ELR (cell line): ENCODE results near the gene MCTP1.
A peak's percentile ranks its signal among the peaks of the same experiment; 100 is the strongest.

Experiments
- DNase-seq: peaks from one replicate; pipeline ENCODE4 v3.0.0-alpha.2; 2015; ENCODE audit warnings: low read depth

MCTP1 gene

GRCh38 chr5:95284572-95285408 is at the start of gene MCTP1:
Gene MCTP1, minus strand, starts transcription at chr5:95285094.
- peak; percentile 40 for DNase-seq

- DNase-seq = no peak
Measured at GRCh38 chr5:95332158-95332557, 47.3 kb upstream of the MCTP1 start.

- no peak for DNase-seq
Measured at GRCh38 chr5:95331358-95331757, 46.5 kb upstream of the MCTP1 start.

DNA sequence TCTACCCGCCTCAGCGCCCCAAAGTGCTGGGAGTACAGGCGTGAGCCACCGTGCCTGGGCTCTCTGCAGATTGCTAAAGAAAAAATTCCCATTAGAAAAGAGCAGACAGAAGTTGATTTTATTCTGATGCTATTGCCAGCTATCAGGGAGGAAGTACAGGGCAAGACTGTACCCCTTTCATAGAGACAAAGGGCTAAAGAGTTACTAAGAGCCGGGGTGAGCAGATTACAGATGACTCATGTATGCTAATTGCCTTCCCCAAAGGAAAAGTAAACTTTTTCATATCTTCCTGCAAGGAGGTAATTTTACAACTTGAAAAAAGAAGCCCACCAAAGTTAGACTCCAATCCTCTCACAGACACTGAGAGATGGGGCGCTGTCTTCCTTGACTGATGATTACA is 42.3 kb upstream of the MCTP1 start:
- DNase-seq = peak; percentile 44

- no peak for DNase-seq
Measured at GRCh38 chr5:95317687-95318086, 32.8 kb upstream of the MCTP1 start.

DNA sequence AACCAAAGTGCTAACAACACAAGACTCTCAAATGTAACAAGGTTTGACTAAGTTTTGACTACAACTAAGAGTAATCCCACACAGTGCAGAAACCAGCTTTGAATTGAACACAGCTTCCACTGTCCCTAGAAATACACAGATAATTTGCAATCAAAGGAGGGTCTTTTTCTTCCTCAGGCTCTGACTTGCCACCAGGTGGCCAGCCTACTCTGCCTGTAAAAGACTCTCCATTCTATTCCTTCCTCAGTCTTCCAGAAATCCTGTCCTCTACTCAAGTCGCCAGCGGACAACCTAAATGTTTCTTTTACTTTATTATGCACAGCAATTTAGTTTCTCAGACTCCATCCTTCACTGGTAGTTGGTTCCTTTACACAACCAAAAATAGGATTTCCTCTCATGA is 32.2 kb upstream of the MCTP1 start:
- DNase-seq = peak; percentile 13

- no peak for DNase-seq
Measured at GRCh38 chr5:95304711-95305110, 19.8 kb upstream of the MCTP1 start.

DNA sequence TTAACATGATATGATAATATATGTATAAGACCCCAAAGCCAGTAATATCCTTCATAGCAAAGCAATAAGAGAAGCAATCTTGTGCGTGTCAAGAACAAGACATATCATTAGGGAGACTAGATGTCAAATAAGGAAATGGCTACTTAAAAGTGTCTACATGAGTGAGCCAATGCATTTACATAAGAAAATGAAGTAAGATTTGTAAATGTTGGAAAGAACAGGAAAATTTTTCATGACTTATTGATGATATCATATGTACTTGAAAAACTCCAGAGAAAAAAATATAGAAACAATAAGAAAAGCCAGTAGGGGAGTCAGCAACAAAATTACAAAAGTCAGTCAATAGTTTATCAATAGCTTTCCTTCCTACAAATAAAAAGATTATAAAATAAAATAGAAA is 13.8 kb upstream of the MCTP1 start:
- DNase-seq = no peak

GRCh38 chr5:95296291-95296690 is 11.4 kb upstream of the MCTP1 start:
- no peak for DNase-seq

DNA sequence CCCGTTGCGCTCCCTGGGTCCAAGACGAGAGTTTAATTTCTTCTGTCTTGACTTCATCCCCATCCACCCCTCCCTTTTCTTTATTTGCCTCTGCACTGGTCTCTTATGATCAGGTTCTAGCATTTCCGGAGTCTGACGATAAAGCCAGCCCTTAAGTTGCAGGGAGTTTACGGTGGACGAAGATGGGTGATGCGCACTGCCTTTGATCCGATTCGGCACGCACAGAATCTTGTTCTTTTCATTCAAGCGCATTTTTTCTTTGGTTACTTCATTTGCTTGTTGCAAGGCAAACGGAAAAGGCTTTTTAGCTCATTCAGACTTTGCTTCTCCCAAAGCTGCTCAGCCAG is 488 bp upstream of the MCTP1 start:
- DNase-seq = no peak

DNA sequence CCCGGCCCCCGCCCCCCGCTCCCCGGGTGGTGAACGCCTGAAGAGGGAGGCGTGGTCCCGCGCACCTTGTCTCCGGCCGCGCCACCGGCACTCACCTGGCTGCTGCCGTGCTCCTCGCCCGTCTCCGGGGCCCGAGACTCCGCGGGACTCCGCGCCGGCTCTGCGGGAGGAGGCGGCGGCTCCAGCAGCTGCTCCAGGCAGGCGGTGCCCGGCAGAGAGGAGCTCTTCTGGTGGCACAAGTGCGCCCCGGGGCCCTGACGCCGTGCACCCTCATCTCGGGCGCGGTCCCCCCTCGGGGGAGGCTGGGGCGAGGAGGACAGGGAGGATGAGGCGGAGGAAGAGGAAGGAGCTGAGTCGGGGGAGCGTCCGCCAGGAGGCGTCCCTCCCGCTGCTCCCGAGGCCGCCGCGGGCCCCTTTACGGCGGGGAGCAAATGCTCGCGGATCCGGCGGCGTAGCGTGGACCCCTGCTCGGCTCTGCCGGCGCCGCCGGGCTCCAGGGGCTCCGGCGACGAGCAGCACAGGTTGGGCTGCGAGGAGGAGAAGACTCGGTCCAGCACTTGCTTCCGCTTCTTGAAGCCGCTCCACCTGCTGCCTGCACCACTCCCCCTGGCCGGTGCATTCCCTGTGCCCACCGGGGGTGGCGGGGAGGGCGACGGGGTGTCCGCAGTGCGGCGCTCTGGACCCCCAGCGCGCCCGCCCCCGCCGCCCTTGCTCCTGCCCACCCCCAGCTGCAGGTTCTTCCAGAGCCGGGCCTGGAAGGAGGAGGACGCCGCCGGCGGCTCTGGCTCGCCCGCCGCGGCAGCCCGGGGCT is 928 bp downstream of the MCTP1 start:
- peak; percentile 38 for DNase-seq

GRCh38 chr5:95283022-95283615 is 1.8 kb downstream of the MCTP1 start:
- DNase-seq = no peak

GRCh38 chr5:95281226-95281625 is 3.7 kb downstream of the MCTP1 start:
- peak; percentile 55 for DNase-seq

DNA sequence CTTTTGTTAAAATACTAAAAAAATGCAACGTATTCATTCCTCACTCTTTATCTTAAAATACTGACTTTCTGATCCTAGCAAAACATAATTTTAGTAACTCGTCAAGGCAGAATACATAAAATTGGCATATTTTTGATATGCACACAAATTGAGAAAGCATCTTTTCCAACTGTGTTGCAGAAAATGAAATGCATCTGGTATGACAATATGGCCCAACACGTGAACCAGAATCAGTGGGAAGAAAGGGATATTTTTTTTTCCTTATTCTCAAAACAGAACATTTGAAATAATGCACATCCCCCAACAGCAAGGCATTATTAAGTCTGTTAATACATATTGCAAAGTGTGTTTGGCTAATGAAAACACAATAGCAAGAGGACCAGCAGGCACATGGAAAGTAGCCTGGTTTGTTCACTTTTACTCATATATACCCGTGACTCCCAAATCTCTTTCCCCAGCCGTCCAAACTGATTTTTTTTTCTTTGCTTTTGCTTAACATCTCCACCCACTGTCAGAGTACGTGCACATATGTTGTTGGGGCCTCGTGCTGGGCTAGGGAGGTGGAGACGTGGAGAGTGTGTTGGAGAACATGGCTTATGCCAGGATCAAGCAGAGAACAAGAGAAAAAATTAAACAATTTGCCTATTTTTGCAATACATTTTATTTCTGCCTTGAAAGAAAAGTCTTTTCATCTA is 4.3 kb downstream of the MCTP1 start:
- DNase-seq = no peak

DNA sequence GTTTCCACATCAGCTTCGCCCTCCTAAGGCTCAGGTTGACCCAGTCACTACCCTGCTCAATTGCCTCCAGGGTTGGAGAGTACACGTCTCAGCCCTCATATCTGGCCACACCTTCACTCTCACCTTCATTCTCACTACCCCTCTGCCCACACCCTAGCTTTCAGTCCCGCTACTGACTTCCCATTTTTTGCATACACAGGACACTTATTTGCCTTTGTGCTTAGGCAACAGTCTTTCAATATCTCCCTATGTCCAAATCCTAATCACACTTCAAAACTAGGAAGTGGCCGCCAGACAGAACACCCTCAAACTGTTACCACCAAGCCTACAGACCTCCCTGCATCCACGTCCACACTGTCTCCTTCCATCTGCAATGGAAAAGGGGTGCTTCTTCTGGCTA is 10.9 kb downstream of the MCTP1 start:
- DNase-seq = no peak

DNA sequence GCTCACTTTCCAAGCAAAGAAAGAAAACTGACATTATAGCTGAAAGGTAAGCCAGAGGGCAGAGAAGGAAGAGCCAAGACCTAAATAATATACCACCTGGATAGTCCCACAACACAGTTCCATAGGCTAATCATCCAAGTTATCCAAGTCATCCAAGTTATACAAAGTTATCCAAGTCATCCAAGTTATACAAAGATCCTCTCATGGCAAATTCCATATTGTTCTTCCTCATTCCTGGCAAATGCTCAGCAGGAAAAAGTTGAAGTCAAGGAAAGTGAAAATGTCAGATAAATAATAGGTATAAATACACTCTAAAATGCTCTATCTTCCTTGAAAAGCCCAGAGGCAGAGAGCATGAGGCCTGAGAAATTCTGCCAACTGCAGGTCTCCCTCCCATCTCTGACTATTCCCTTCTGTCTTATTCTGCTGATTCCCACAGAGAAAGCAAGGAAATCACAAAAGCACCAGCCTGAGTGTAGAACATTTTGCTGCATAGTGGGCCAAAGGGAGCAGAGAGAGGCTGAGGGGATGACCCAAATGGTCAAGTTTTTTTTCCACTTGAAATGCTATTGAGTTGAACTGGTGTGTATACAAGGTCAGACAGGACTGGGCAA is 12.5 kb downstream of the MCTP1 start:
- no peak for DNase-seq

DNA sequence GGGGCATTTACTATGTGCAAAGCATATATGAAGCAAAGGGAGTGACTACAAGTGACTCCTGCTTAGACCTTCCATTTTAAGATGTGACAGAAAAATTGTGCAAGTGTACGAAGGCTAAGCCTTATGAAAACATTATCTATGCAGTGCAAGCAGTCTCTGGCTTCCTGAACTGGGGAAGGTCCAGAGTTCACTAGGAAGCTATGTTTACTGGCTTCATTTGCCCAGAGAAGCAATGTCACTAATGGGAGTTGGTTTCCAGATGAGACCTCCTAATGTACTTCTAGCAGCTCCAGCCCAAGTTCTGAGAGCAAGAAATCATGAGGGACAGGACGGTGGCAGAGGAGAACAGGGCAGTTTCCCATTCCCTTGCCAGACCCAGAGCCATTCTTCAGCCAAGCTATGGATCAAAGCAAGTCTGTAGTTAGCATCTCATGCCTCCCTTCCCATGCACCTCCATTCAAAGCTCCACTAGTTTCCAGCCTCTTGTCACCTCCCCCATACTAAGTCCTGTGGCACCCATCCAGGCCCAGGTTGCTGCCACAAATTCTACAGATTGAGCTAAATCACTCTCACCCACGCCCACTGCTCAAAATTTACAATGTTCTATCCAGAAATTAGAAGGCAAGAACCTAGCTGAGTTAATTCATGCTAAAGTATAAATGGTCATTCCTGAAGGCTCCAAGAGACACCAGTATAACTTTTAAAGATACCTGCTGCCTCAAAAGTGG is 21.8 kb downstream of the MCTP1 start:
- no peak for DNase-seq

DNA sequence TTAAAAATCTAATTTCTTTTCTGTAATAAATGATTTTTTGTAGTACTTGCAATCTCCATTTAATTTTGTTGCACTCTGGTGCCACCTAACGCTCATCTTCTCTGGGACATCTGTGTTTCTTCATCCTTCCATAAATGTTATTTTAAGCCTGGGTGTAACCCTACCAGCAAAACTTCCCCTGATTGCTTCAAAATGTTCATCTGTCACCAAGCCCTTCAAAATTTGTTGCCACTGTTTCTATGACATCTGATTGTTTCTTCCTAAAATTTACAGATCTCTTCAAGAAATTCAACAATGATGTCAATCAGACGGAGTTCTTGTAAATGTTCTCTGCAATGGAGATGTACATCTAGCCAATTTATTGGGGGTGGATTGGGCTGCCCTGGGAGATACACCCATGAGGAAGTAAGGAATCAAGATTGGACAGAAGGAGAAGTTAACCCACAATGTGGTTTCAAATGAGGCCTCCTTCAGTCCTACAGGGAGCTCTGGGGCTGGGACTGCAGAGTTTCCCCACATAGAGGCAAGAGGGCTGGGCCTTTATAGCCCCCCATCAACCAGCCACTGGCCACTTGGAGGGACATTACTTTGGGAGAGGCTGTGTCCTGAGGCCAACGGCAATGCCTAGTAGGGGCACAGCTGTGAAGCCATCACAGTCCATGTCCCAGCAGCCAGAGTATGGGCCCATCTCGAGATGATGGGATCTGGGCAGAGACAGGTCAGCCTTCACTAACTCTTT is 23.3 kb downstream of the MCTP1 start:
- DNase-seq = peak; percentile 54

- no peak for DNase-seq
Measured at GRCh38 chr5:95256991-95257390, 27.9 kb downstream of the MCTP1 start.

GRCh38 chr5:95256446-95256845 is 28.4 kb downstream of the MCTP1 start:
- no peak for DNase-seq

DNA sequence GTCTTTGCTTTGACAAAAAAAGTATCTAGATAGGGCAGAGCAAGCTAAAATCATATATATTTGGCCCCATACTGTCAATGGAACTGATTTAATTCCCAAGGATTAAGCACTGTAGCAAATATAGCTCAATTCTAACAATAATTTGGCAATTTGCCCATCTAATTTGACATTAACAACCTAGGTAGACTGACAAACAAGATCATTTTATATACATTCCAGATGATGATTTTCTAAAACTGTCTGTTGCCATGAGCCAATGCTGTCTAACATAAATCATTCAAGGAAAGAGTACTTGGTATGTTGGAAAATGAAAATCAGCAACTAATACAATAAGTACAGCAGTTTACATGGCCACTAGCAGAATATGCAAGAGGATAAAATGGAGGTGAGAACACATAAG is 32.1 kb downstream of the MCTP1 start:
- no peak for DNase-seq
